Measurements from ENCODE around the gene KDELR1.

KDELR1 gene

GRCh38 chr19:48341515-48342413, 49.6 kb downstream of the KDELR1 start:
- no peak for DNase-seq

- DNase-seq = peak; percentile 49
These were observed 50.4 kb downstream of the KDELR1 start for GRCh38 chr19:48340995-48341394.

- no peak for DNase-seq
These were observed 52.4 kb downstream of the KDELR1 start for GRCh38 chr19:48338802-48339503.

- no peak for DNase-seq
These were observed 53.0 kb downstream of the KDELR1 start for GRCh38 chr19:48338253-48338755.

- peak; percentile 68 for DNase-seq
These were observed 57.6 kb downstream of the KDELR1 start for GRCh38 chr19:48333467-48334384.

- peak; percentile 91 for DNase-seq
These were observed 58.5 kb downstream of the KDELR1 start for GRCh38 chr19:48332662-48333466.

Measured in retina (tissue), 1 donor.